ENCODE results near the gene DNAJB8.

DNAJB8 gene

GRCh38 chr3:128466840-128467541 lies at the start of gene DNAJB8:
TSS of gene DNAJB8 (minus strand) at chr3:128466890. CDS start at chr3:128463245, 3,645 bp downstream.
- H3K27me3 ChIP-seq (replicated peaks; ENCODE audit: control insufficient read depth, insufficient read depth, low read length): peaks cover 65% of the 10 kb centered on the region

GRCh38 chr3:128515967-128516366 lies 49.3 kb upstream of the DNAJB8 start:
- H3K9me3 ChIP-seq (ENCODE audit: control insufficient read depth, low read length): peaks cover 26% of the 10 kb centered on the region
- H3K9ac ChIP-seq (ENCODE audit: low read length): no peak overlapping the region
- no peaks in the 10 kb centered on the region for H3K36me3 ChIP-seq (ENCODE audit: control insufficient read depth, insufficient read depth, low read length, severe bottlenecking)
- H3K27me3 ChIP-seq (replicated peaks; ENCODE audit: control insufficient read depth, insufficient read depth, low read length): peaks cover 56% of the 10 kb centered on the region
- no peak for DNase-seq (ENCODE audit: low read depth)
- no peaks in the 10 kb centered on the region for H3K4me1 ChIP-seq (ENCODE audit: control insufficient read depth, insufficient read depth, low read length)
- no peak overlapping the region for H3K4me3 ChIP-seq (ENCODE audit: low read length)

More at GRCh38 chr3:128466840-128467541, at the start of gene DNAJB8:
- no peaks in the 10 kb centered on the region for H3K36me3 ChIP-seq (ENCODE audit: control insufficient read depth, insufficient read depth, low read length, severe bottlenecking)
- no peak for DNase-seq (ENCODE audit: low read depth)
- no peak within 1 kb of the TSS for H3K9ac ChIP-seq (ENCODE audit: low read length)
- no peak within 1 kb of the TSS for H3K4me3 ChIP-seq (ENCODE audit: low read length)
- H3K4me1 ChIP-seq (ENCODE audit: control insufficient read depth, insufficient read depth, low read length): no peaks in the 10 kb centered on the region
- peaks cover 5% of the 10 kb centered on the region for H3K9me3 ChIP-seq (ENCODE audit: control insufficient read depth, low read length)

GRCh38 chr3:128508852-128509251 lies 42.2 kb upstream of the DNAJB8 start:
- Histone ChIP-seq H3K36me3 (ENCODE audit: control insufficient read depth, insufficient read depth, low read length, severe bottlenecking) (no peaks in the 10 kb centered on the region), H3K9me3 (ENCODE audit: control insufficient read depth, low read length) (peaks cover 16% of the 10 kb centered on the region), H3K9ac (ENCODE audit: low read length) (no peak overlapping the region), H3K4me3 (ENCODE audit: low read length) (no peak overlapping the region), H3K27me3 (replicated peaks; ENCODE audit: control insufficient read depth, insufficient read depth, low read length) (peaks cover 58% of the 10 kb centered on the region), H3K4me1 (ENCODE audit: control insufficient read depth, insufficient read depth, low read length) (no peaks in the 10 kb centered on the region)
- no peak for DNase-seq (ENCODE audit: low read depth)

- Histone ChIP-seq H3K36me3 (ENCODE audit: control insufficient read depth, insufficient read depth, low read length, severe bottlenecking) (no peaks in the 10 kb centered on the region), H3K4me3 (ENCODE audit: low read length) (no peak overlapping the region), H3K27me3 (replicated peaks; ENCODE audit: control insufficient read depth, insufficient read depth, low read length) (peaks cover 77% of the 10 kb centered on the region), H3K4me1 (ENCODE audit: control insufficient read depth, insufficient read depth, low read length) (no peaks in the 10 kb centered on the region), H3K9ac (ENCODE audit: low read length) (no peak overlapping the region), H3K9me3 (ENCODE audit: control insufficient read depth, low read length) (peaks cover 9% of the 10 kb centered on the region)
- DNase-seq (ENCODE audit: low read depth): no peak
Measured at GRCh38 chr3:128506754-128507153, 40.1 kb upstream of the DNAJB8 start.

GRCh38 chr3:128505771-128506170 lies 39.1 kb upstream of the DNAJB8 start:
- Histone ChIP-seq H3K4me3 (ENCODE audit: low read length) (no peak overlapping the region), H3K36me3 (ENCODE audit: control insufficient read depth, insufficient read depth, low read length, severe bottlenecking) (no peaks in the 10 kb centered on the region), H3K9ac (ENCODE audit: low read length) (no peak overlapping the region), H3K27me3 (replicated peaks; ENCODE audit: control insufficient read depth, insufficient read depth, low read length) (peaks cover 83% of the 10 kb centered on the region), H3K4me1 (ENCODE audit: control insufficient read depth, insufficient read depth, low read length) (no peaks in the 10 kb centered on the region), H3K9me3 (ENCODE audit: control insufficient read depth, low read length) (peaks cover 9% of the 10 kb centered on the region)
- no peak for DNase-seq (ENCODE audit: low read depth)

- peaks cover 9% of the 10 kb centered on the region for H3K9me3 ChIP-seq (ENCODE audit: control insufficient read depth, low read length)
- no peak for DNase-seq (ENCODE audit: low read depth)
- H3K36me3 ChIP-seq (ENCODE audit: control insufficient read depth, insufficient read depth, low read length, severe bottlenecking): no peaks in the 10 kb centered on the region
- no peaks in the 10 kb centered on the region for H3K4me1 ChIP-seq (ENCODE audit: control insufficient read depth, insufficient read depth, low read length)
- no peak overlapping the region for H3K9ac ChIP-seq (ENCODE audit: low read length)
- H3K4me3 ChIP-seq (ENCODE audit: low read length): no peak overlapping the region
- peaks cover 82% of the 10 kb centered on the region for H3K27me3 ChIP-seq (replicated peaks; ENCODE audit: control insufficient read depth, insufficient read depth, low read length)
Measured at GRCh38 chr3:128504963-128505730, 38.5 kb upstream of the DNAJB8 start.

- H3K36me3 ChIP-seq (ENCODE audit: control insufficient read depth, insufficient read depth, low read length, severe bottlenecking): no peaks in the 10 kb centered on the region
- no peaks in the 10 kb centered on the region for H3K4me1 ChIP-seq (ENCODE audit: control insufficient read depth, insufficient read depth, low read length)
- DNase-seq (ENCODE audit: low read depth): no peak
- peaks cover 9% of the 10 kb centered on the region for H3K9me3 ChIP-seq (ENCODE audit: control insufficient read depth, low read length)
- H3K4me3 ChIP-seq (ENCODE audit: low read length): no peak overlapping the region
- no peak overlapping the region for H3K9ac ChIP-seq (ENCODE audit: low read length)
- H3K27me3 ChIP-seq (replicated peaks; ENCODE audit: control insufficient read depth, insufficient read depth, low read length): peaks cover 82% of the 10 kb centered on the region
Measured at GRCh38 chr3:128504533-128504915, 37.8 kb upstream of the DNAJB8 start.

- Histone ChIP-seq H3K27me3 (replicated peaks; ENCODE audit: control insufficient read depth, insufficient read depth, low read length) (peaks cover 82% of the 10 kb centered on the region), H3K9me3 (ENCODE audit: control insufficient read depth, low read length) (peaks cover 9% of the 10 kb centered on the region), H3K36me3 (ENCODE audit: control insufficient read depth, insufficient read depth, low read length, severe bottlenecking) (no peaks in the 10 kb centered on the region), H3K9ac (ENCODE audit: low read length) (no peak overlapping the region), H3K4me1 (ENCODE audit: control insufficient read depth, insufficient read depth, low read length) (no peaks in the 10 kb centered on the region), H3K4me3 (ENCODE audit: low read length) (no peak overlapping the region)
- DNase-seq (ENCODE audit: low read depth): no peak
Measured at GRCh38 chr3:128503751-128504532, 37.3 kb upstream of the DNAJB8 start.

- Histone ChIP-seq H3K4me3 (ENCODE audit: low read length) (no peak overlapping the region), H3K36me3 (ENCODE audit: control insufficient read depth, insufficient read depth, low read length, severe bottlenecking) (no peaks in the 10 kb centered on the region), H3K27me3 (replicated peaks; ENCODE audit: control insufficient read depth, insufficient read depth, low read length) (peaks cover 84% of the 10 kb centered on the region), H3K9me3 (ENCODE audit: control insufficient read depth, low read length) (peaks cover 9% of the 10 kb centered on the region), H3K9ac (ENCODE audit: low read length) (no peak overlapping the region), H3K4me1 (ENCODE audit: control insufficient read depth, insufficient read depth, low read length) (no peaks in the 10 kb centered on the region)
- DNase-seq (ENCODE audit: low read depth): no peak
Measured at GRCh38 chr3:128503164-128503651, 36.5 kb upstream of the DNAJB8 start.

- DNase-seq (ENCODE audit: low read depth): no peak
- Histone ChIP-seq H3K9ac (ENCODE audit: low read length) (no peak overlapping the region), H3K4me1 (ENCODE audit: control insufficient read depth, insufficient read depth, low read length) (no peaks in the 10 kb centered on the region), H3K27me3 (replicated peaks; ENCODE audit: control insufficient read depth, insufficient read depth, low read length) (peaks cover 83% of the 10 kb centered on the region), H3K36me3 (ENCODE audit: control insufficient read depth, insufficient read depth, low read length, severe bottlenecking) (no peaks in the 10 kb centered on the region), H3K4me3 (ENCODE audit: low read length) (no peak overlapping the region), H3K9me3 (ENCODE audit: control insufficient read depth, low read length) (peaks cover 9% of the 10 kb centered on the region)
Measured at GRCh38 chr3:128502712-128503111, 36.0 kb upstream of the DNAJB8 start.

- Histone ChIP-seq H3K9me3 (ENCODE audit: control insufficient read depth, low read length) (peaks cover 9% of the 10 kb centered on the region), H3K27me3 (replicated peaks; ENCODE audit: control insufficient read depth, insufficient read depth, low read length) (peaks cover 81% of the 10 kb centered on the region), H3K9ac (ENCODE audit: low read length) (no peak overlapping the region), H3K36me3 (ENCODE audit: control insufficient read depth, insufficient read depth, low read length, severe bottlenecking) (no peaks in the 10 kb centered on the region), H3K4me1 (ENCODE audit: control insufficient read depth, insufficient read depth, low read length) (peaks cover 9% of the 10 kb centered on the region), H3K4me3 (ENCODE audit: low read length) (no peak overlapping the region)
- DNase-seq (ENCODE audit: low read depth): peak; percentile 42
Measured at GRCh38 chr3:128501431-128501830, 34.7 kb upstream of the DNAJB8 start.

Measured in adipocyte (in vitro differentiated cells).